GM18508 (cell line): Measurements from ENCODE around the gene ANGPTL1.
A peak's percentile ranks its signal among the peaks of the same experiment; 100 is the strongest.
"Not testable (repeated sequence)": the region's sequence is repeated elsewhere in the genome, so short reads cannot be mapped to it uniquely, and the experiment has no call there.

Experiments
- ATAC-seq: cut with Tn5 transposase; IDR thresholded peaks from one replicate; pipeline ENCODE4 v1.9.1; 2021; ENCODE audit warnings: moderate number of reproducible peaks; ENCODE audit not compliant: insufficient read depth, unreplicated experiment

ANGPTL1 gene

DNA sequence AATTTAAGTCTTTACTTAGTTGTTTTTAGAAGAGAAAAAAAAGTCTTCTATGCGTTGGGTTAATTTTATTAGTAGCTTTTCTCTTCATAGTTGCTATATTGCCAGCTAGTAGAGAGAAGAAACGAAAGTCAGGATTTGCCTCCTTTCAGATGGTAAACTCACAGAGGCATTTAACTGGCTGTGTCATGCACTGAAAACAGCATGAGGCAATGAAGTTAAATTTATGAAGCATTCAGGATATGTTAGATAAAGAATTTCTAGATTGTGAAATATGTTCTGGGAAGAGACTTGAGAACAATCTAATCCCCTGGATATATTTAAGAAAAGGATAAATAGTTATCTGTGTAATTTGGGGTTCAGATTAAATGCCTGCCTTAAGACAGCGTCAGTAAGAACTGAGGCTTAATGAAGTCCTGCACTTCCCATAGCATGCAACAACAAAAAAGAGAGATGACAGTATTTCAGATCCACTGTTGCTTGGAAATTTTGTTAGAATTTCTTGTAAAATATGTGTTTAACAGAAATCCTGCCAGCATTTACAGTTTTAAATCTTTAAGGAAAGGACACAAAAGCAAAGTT is 1.7 kb downstream of the ANGPTL1 start:
- ATAC-seq = no peak

DNA sequence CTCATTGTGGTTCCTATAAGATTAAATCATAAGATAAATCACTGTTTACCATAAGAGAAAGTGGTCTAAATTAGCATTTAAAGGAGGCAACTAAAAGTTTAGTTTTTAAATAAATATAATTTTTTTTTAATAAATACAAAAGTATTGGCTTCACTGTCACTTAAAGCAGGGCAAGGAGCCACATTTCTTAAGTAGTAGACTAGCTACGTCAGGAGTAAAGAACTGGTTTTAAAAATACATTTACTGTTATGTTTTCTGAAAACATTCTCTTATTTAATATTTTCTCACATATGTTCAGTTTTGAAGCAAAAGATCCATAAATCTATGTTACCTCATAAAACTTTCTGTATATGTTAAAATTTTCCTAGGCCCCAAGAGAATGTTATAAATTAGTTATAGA is 2.2 kb downstream of the ANGPTL1 start:
- no peak for ATAC-seq

DNA sequence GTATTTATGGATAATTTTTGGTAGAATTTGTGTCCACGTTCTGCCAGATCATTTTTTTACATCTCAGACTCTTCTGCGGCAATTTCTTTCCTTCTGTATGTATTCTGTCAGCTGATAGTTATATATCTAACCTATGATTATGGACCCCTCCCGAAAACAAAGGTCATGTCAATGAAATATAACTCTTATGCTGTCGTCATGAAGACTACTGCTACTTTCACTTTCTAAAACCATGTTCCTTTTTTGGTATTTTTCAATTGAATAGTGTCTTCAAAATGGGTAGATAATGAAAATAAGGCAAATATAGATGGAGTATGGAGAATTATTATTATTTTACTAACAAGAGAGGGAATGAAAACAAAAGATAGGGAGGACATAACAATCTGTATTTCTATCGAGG is 3.2 kb downstream of the ANGPTL1 start:
- ATAC-seq = no peak

DNA sequence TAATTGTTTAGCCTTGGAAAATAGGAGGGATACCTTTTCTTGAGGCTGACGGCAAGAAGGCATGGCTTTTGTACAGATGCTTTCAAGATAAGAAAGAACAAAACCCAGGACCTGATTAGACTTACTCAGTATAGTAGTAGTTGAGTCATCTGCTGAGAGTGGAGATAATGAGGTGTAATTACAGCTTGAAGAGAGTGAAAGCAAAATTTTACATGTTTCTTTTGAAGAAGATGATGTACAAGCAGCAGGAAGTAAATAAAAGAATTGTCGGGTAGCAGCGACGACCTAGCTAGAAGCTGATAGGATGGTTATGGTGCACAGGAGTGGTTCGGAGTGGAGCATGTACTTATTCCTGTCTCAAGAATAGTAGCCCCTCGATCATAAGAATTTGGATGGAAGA is 6.6 kb downstream of the ANGPTL1 start:
- no peak for ATAC-seq

DNA sequence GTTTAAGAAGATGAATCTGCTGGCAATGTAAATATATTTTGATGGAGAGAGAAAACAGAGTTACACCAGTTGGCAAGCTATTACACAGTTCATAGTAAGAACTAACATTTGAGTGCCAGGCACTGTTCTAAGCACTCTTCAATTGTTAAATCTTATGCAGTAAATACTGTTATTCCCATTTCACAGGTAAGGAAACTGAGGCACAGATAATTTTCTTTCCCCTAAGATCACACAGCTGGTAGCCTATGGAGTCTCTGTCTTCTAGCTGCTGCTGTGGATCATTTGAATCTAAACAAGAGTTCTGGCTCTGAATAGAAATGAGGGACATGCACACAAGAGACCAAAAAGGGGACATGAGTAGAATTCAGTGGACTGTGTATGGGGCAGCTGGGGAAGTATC is 8.0 kb downstream of the ANGPTL1 start:
- no peak for ATAC-seq

DNA sequence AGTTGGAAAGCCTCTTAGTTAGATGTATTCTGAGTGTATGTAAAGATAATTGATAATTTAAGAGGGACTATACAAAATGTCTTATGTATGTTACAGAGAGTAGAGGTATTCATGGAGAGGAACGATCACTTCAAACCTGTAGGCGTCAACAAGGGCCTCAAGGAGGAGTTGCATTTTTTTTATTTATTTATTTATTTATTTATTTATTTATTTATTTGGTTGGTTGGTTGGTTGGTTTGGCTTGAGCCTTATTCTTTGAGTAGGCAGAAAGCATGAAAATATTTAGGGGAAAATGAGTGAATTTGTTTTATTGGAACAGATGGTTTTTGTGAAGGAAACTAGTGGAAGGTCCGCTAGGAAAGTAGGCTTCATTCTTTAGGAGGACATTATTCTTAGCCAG is 8.5 kb downstream of the ANGPTL1 start:
- no peak for ATAC-seq

DNA sequence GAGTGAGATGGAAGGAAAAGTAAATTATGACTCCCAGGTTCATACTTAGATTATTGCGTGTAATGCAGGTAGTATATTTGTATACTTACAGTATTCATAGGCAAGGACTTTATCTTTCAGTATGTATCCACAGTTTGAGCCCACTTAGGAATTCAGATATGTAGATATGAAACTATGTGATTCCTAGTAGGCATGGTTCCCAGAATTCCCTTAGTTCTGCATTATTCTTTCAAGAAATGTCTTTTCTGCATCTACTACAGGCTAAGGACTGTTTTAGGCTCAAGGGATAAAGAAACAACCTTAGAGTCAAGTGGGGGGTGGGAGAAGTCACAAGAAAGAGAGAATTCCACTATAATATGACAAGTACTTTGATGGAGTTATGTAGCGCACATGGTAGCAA is 13.8 kb downstream of the ANGPTL1 start:
- ATAC-seq = no peak

DNA sequence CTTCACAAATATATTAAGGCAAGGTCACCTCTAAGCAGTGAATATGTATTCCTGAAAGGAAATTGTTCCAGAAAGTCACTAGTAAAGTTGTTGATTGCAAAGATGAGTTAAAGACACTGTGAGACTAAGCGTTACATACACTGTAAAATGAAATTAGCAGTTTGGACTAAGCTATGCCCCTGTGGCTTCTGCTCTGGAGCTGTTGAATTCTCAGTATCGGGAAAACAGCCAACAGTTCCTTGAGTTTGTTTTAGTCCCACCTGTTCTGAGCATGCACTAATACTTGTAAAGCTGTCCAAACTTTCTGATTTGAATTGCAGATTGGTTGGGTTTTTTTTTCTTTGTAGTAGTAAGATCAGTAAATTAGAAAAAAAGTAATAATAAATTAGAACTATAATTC is 21.0 kb downstream of the ANGPTL1 start:
- ATAC-seq = no peak

DNA sequence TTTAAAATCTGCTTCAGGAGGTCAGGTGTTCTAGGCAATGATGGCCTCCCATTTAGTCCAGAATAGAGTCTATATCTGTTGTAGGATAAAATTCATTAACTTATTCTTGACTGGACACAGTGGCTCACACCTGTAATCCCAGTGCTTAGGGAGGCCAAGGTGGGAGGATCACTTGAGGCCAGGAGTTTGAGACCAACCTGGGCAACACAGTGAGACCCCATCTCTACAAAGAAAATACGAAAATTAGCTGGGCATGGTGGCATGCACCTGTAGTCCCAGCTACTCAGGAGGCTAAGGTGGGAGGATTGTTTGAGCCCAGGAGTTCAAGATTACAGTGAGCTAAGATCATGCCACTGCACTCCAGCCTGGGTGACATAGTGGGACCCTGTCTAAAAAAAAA is 23.0 kb downstream of the ANGPTL1 start:
- ATAC-seq = not testable (repeated sequence)

DNA sequence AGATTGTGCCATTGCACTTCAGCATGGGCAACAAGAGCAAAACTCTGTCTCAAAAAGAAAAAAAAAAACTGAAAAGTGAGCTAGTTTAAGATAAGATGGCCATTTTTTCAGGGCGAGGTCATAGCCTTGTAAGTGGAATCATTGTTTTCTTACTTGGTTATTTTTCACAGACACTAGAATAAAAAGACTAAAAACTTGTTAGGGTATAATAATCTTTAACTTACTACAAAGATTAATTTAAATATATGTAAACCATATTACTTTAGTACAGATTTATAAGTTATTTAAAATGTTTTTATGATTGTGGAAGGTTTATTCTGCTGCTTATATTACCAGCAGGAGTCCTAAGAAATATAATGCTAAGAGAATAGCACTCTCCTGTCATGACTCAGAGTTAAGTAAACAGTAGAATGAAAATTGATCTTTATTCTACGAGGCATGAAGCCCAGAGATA is 23.5 kb downstream of the ANGPTL1 start:
- ATAC-seq = no peak

DNA sequence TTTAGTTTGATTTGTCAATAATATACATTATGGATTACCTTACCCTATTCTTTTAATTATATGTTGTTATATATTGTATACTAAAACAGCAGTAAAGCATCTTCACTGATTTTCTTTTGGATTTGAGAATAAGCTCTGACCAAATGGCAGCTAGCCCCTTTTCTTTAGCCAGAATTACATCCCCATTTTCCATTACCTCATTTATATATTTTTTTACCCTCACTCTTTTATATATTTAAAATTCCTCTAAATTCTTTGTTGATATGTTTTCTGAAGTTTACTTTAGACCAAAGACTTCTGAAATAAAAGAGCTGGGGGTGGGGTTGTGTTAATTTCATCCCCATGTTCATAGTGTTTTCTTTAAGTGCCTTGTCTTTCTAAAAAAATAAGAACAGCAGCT is 24.6 kb downstream of the ANGPTL1 start:
- no peak for ATAC-seq

DNA sequence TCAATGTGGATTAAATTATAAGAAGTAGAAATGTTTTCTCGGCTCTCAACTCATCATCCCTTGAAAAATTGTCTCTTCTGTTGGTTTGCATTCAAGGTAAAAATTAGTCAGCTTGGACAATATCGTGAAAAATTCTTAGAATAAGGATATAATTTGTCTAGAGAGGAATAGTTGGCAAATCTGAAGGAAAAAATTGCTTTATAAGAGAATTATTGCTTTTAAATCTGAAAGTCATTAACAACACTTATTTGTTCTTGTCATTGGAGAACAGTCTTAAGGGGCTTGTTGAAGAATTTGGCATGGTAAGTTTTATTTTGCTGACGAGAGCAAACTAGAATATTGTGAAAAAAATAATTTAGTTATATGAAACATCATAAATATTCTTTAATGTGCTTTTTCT is 26.4 kb downstream of the ANGPTL1 start:
- ATAC-seq = no peak

DNA sequence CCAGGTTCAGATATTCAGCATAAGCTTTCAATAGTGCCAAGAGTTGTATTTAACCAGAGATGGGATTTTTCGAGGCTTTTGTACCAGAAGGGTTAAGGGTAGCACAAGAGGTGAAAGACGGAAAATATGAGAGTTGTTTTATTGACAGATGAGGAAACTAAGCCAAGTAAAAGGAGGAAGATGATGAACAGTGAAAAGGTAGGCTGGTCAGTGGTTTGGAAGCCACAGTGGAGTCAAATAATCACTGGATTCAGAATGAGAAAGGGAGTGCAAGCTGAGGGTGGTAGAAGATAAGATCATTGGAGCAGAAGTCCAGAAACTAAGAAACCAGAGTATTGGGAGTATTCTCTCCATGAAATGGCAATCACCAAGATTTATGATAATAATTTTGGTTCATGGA is 45.7 kb downstream of the ANGPTL1 start:
- ATAC-seq = no peak

DNA sequence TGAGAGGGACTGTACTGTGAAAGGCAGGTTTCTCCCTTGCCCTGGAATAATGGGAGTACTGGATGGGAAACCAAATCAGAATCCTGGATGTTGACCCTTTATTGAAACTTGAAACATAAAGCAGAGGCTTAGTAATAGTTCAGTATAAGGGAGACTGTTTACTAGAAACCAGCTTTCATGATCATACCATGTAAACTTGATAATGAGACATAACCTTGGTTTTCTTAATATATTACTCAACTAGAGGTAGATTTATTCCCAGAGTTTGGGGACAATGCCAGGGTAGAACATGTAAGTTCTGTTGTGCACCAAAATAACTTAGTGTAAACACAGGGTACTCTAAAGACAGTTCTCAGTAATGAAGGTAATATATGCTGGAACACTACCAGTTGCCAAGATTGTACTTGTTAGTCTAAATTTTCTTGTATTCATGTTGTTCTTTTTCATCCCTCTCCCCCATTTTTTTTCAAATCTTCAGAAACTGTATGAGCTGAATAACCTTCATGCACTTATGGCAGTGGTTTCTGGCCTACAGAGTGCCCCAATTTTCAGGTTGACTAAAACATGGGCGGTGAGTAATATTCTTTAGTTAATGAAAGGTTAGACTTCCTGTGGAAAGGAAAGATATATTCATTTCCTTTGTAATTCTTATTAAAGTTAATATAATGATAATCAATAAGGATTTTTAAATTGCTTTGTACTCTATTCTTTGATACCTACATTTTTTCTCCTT is 49.6 kb downstream of the ANGPTL1 start:
- peak; percentile 58 for ATAC-seq

DNA sequence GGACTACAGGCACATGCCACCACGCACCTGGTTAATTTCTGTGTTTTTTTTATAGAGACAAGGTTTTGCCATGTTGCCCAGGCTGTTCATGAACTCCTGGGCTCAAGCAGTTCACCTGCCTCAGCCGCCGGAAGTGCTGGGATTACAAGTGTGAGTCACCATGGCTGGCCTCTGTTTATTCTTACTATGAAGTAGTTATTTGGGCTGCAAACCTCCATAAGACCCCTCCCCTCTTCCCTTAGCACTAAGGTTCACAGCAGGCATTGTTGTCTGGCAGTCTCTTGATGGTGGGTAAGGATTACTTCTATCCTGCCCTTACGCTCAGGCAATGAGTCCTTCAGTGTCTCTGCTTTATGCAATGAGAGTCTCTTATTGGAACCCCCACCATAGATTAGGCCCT is 51.8 kb downstream of the ANGPTL1 start:
- no peak for ATAC-seq

DNA sequence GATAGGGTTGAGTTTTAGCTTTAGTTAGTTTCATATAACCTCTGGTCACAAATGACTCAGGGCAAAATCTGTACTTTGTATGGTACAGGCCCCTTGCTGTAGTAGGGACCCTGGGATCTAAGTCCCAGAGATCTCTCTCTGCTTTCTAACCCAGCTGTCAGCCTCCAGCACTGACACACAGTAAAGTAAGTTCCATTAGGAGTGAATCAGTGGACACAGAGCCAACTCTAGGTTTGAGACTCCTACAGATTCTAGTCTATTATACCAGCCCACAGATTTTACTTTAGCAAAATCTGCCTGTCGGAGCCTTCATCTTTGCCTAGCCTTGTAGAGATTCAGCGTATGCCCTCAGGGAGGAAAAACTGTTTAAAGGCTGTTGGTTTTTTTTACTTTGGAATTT is 52.5 kb downstream of the ANGPTL1 start:
- ATAC-seq = no peak

DNA sequence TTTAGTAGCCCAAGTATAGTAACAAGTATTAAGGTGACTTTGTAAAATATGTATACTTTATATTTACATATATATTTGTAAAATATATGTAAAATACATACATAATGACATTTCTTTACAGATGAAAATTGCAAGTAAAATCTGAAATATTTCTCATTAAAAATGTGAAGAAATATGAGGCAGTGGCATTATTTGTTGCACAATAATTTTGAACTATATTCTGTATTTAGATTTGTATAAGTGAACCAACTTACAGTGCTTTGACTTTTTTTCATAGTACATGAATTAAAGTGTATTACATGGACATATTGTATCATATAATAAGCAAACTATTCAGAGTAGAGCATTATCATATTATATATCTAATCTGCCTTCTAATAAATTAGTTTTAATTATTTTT is 60.3 kb downstream of the ANGPTL1 start:
- no peak for ATAC-seq

DNA sequence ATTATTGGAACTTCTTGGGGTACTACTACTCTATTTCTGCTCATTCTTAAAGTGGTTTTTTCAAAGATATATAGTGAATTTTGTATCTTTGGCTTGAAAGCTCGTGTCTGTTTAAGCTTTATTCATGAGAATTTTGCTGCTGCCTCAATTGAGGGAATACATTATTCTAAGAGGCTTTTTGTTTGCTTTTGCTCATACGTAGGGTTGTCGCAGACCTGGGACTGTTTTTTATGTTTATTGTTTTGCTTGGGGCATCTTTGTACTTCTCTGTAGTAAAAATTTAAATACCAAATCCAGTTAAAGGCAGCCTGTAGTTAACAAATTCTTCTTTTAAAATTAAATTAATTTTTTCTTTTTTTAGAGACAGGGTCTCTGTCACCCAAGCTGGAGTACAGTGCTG is 62.3 kb downstream of the ANGPTL1 start:
- ATAC-seq = no peak

DNA sequence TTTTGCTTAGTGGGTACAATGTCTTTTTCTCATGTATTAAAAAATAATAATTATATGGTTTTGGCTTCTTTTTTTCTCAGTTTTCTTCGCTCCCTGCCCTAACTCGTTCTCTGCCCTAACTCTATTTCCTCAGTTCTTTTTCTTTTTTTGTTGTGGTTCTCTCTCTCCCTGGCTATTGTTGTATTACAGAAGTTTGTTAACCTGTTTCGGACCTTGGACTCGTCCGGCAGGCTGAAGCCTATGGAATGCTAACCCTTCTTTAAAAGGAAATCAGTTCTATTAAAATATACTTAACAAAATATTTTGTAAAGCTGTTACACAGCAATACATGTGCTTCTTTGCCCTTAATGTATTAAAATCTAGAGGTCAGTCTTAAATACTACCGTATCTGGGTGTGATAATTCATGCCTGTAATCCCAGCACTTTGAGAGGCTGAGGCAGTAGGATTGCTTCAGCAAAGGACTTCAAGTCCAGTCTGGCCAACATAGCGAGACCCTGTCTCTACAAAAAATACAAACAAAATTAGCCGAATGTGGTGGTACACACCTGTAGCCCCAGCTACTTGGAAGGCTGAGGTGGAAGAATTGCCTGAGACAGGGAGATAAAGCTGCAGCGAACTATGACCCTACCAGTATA is 64.1 kb downstream of the ANGPTL1 start:
- no peak for ATAC-seq

DNA sequence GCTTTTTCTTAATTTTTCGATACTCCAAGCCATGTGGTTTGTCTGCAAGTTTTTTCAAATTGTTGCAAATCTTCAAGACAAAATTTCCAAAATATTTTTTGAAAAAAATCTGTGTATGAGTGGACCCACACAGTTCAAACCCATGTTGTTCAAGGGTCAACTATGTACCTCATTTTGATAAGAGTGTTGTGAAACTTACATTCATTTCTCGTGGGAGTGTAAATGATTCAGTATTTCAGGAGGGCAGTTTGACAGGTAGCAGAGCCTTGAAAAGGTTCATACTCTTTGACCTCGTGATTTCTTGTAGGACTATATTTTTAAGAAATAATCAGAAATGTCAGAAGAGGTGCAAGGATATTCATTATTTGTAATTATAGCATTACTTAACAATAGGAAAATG is 68.0 kb downstream of the ANGPTL1 start:
- ATAC-seq = no peak
